ENCODE data around the gene ILF3.
A peak's percentile ranks its signal among the peaks of the same experiment; 100 is the strongest.

ILF3 gene

GRCh38 chr19:10612499-10613119 is 41.5 kb upstream of the ILF3 start:
- TF ChIP-seq, protein P1, sequence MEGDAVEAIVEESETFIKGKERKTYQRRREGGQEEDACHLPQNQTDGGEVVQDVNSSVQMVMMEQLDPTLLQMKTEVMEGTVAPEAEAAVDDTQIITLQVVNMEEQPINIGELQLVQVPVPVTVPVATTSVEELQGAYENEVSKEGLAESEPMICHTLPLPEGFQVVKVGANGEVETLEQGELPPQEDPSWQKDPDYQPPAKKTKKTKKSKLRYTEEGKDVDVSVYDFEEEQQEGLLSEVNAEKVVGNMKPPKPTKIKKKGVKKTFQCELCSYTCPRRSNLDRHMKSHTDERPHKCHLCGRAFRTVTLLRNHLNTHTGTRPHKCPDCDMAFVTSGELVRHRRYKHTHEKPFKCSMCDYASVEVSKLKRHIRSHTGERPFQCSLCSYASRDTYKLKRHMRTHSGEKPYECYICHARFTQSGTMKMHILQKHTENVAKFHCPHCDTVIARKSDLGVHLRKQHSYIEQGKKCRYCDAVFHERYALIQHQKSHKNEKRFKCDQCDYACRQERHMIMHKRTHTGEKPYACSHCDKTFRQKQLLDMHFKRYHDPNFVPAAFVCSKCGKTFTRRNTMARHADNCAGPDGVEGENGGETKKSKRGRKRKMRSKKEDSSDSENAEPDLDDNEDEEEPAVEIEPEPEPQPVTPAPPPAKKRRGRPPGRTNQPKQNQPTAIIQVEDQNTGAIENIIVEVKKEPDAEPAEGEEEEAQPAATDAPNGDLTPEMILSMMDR (IDR thresholded peaks at IDR 0.05; ENCODE audit: low read depth, low read length, poor library complexity, severe bottlenecking) = no peak
- no peak for TF ChIP-seq EZH2phosphoT487 (IDR thresholded peaks at IDR 0.05; ENCODE audit: borderline replicate concordance, low read length)
- Histone ChIP-seq H4K20me1 (ENCODE audit: control insufficient read depth, insufficient read depth, low read depth, low read length) (no peaks in the 10 kb centered on the region; the same call in 1 of the 2 replicates), H3K4me3 (ENCODE audit: low read length) (no peak overlapping the region), H3K27ac (ENCODE audit: low read depth, low read length) (no peak overlapping the region), H3F3A (ENCODE audit: control insufficient read depth, insufficient read depth) (no peaks in the 10 kb centered on the region), H3K4me2 (ENCODE audit: low read length) (no peak overlapping the region), H3K36me3 (ENCODE audit: control insufficient read depth, low read length) (peaks cover 3% of the 10 kb centered on the region; the same call in 1 of the 2 replicates), H3K27me3 (ENCODE audit: control insufficient read depth, low read length) (no peaks in the 10 kb centered on the region), H3K9me3 (ENCODE audit: control insufficient read depth, insufficient read depth, low read length) (no peaks in the 10 kb centered on the region), H3K4me1 (ENCODE audit: control insufficient read depth, low read length) (peaks cover 12% of the 10 kb centered on the region), H3K79me2 (ENCODE audit: control insufficient read depth, low read length) (peaks cover 62% of the 10 kb centered on the region), H3K9me2 (replicated peaks; ENCODE audit: control insufficient read depth, low read length) (no peaks in the 10 kb centered on the region)

GRCh38 chr19:10615429-10616023 is 38.6 kb upstream of the ILF3 start:
- H3K36me3 ChIP-seq (ENCODE audit: control insufficient read depth, low read length) = peaks cover 3% of the 10 kb centered on the region; the same call in 1 of the 2 replicates
- no peak for TF ChIP-seq EZH2phosphoT487 (IDR thresholded peaks at IDR 0.05; ENCODE audit: borderline replicate concordance, low read length)
- TF ChIP-seq, protein P1 (IDR thresholded peaks at IDR 0.05; ENCODE audit: low read depth, low read length, poor library complexity, severe bottlenecking) = no peak
- no peaks in the 10 kb centered on the region for H3F3A ChIP-seq (ENCODE audit: control insufficient read depth, insufficient read depth)

GRCh38 chr19:10617409-10618121 is 36.6 kb upstream of the ILF3 start:
- Histone ChIP-seq H3K4me1 (ENCODE audit: control insufficient read depth, low read length) (peaks cover 12% of the 10 kb centered on the region), H3K79me2 (ENCODE audit: control insufficient read depth, low read length) (peaks cover 50% of the 10 kb centered on the region), H3K4me2 (ENCODE audit: low read length) (no peak overlapping the region), H3K9me2 (replicated peaks; ENCODE audit: control insufficient read depth, low read length) (no peaks in the 10 kb centered on the region), H3K27ac (ENCODE audit: low read depth, low read length) (no peak overlapping the region), H3K27me3 (ENCODE audit: control insufficient read depth, low read length) (no peaks in the 10 kb centered on the region), H3K9me3 (ENCODE audit: control insufficient read depth, insufficient read depth, low read length) (no peaks in the 10 kb centered on the region), H4K20me1 (ENCODE audit: control insufficient read depth, insufficient read depth, low read depth, low read length) (no peaks in the 10 kb centered on the region; the same call in 1 of the 2 replicates), H3K36me3 (ENCODE audit: control insufficient read depth, low read length) (peaks cover 6% of the 10 kb centered on the region; the same call in 1 of the 2 replicates), H3F3A (ENCODE audit: control insufficient read depth, insufficient read depth) (no peaks in the 10 kb centered on the region), H3K4me3 (ENCODE audit: low read length) (no peak overlapping the region)
- TF ChIP-seq EZH2phosphoT487 (IDR thresholded peaks at IDR 0.05; ENCODE audit: borderline replicate concordance, low read length) = no peak
- TF ChIP-seq, protein P1 (IDR thresholded peaks at IDR 0.05; ENCODE audit: low read depth, low read length, poor library complexity, severe bottlenecking) = no peak

More at GRCh38 chr19:10615429-10616023, 38.6 kb upstream of the ILF3 start:
- Histone ChIP-seq H3K4me1 (ENCODE audit: control insufficient read depth, low read length) (peaks cover 12% of the 10 kb centered on the region), H3K27me3 (ENCODE audit: control insufficient read depth, low read length) (no peaks in the 10 kb centered on the region), H3K4me3 (ENCODE audit: low read length) (no peak overlapping the region), H4K20me1 (ENCODE audit: control insufficient read depth, insufficient read depth, low read depth, low read length) (no peaks in the 10 kb centered on the region; the same call in 1 of the 2 replicates), H3K79me2 (ENCODE audit: control insufficient read depth, low read length) (peaks cover 51% of the 10 kb centered on the region), H3K9me2 (replicated peaks; ENCODE audit: control insufficient read depth, low read length) (no peaks in the 10 kb centered on the region), H3K27ac (ENCODE audit: low read depth, low read length) (no peak overlapping the region), H3K9me3 (ENCODE audit: control insufficient read depth, insufficient read depth, low read length) (no peaks in the 10 kb centered on the region), H3K4me2 (ENCODE audit: low read length) (peak overlapping the region; percentile 26)
